ENCODE results near the gene GNG7.

Gene GNG7

DNA sequence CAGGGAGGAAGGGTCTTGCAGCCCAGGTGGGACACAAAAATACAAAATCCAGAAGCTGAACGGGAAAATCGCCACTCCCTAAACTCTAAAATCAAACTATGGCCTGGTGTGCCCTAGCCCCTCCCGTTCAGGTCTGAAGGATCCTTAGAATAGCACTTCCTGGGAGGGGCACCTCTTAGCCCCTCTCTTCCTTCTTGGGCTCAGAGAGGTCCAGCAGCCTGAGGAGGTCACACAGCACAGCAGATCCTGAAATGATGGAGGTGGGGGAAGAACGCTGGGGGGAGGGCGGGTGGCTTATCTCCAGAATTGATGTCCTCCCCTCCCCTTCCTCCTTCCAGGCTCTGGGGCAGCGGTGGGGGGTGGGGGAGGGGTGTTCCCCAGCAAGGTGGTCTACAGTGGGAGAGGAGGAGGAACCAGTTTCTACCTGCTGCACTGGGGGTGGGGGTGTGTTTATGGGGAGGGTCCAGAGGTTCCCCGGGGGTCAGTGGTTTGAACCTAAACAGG is 16.8 kb upstream of the GNG7 start:
- no peak for ATAC-seq
- TF ChIP-seq TCF4 (CRISPR knock-in tag; IDR thresholded peaks at IDR 0.05; ENCODE audit: borderline replicate concordance): no peak
- TF ChIP-seq OSR1 (CRISPR knock-in tag; IDR thresholded peaks at IDR 0.05): no peak
- no peak for TF ChIP-seq ZFP30 (CRISPR knock-in tag; IDR thresholded peaks at IDR 0.05)

DNA sequence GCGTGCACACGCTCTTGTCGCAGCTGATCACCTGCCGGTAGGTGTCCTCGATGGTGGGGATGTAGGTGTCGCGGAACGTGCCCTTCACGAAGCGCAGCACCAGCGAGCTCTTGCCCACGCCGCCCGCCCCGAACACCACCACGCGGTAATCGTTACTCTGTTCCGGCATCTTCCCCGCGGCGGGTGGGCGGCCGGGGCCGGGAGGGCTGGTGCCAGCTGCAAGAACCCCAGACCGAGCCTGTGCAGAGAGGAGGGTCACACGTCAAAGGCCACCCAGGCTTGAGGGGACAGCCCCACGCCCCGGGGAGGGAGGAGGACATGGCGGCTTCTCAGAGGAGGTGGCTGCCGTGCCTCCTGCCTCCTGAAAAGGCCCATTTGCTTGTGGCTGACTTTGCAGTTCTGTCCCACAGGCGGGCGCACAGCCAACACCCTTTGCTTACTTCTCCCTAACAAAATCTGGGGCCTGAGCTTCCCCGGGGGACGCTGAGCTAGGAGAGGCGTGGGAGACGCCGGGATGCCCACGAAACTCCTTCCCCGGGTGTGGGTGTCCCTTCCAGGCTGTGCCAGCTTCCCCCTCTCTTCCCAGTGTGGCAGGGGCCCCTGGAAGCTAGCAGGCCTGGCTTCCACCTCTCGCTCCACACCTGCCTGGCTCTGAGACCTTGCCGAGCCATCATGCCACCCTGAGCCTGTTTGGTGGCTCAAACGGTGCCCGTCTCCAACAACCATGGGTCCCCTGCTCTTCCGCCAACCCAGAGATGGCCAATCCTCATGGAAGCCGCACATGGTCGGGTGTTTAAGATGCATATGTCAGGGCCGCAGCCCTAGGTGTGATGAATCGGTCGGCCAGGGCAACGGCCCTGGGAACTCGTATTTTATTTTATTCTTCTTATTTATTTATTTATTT is 15.4 kb upstream of the GNG7 start:
- ATAC-seq: no peak
- TF ChIP-seq TOX (CRISPR knock-in tag; IDR thresholded peaks at IDR 0.05; ENCODE audit: borderline replicate concordance) (no peak), BACH2 (CRISPR knock-in tag; IDR thresholded peaks at IDR 0.05; ENCODE audit: borderline replicate concordance) (no peak)

DNA sequence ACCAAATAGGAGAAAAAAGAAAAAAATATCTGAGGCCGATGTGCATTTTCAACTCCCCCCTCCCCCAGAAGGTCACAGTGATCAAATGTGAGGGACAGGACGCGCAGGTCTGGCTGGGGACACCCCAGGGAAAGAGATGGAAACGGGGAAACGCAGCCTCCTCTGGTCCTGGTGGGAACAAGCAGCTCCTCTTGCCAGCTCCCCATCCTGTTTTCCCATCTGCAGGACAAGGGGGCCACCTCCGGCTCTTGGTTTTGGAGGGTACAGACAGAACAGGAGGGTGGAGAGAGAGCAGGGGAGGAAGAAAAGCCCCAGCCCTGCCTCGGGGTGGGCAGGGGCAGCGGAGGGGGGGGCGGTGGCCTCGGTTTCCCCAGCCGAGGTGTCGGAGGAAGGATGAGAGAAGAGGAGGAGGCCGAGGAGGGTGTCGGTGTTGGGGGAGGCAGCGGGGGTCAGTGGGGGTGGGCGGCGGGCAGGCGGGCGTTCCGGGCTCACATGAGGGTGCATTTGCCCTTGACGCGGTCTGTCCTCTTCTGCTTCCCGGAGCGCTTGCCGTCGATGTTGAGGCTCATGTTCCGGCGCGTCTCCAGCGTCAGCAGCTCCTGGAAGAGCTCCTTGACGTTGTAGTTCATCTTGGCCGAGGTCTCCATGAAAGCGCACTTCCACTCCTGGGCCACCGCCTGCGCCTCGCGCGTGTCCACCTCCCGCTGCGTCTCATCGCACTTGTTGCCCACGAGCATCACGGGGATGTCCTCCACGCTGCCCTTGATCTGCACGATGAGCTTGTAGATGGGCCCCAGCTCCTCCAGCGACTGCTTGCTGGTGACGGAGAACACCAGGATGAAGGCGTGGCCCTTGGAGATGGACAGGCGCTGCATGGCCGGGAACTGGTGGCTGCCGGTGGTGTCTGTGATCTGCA is 14.5 kb upstream of the GNG7 start:
- TF ChIP-seq TOX (CRISPR knock-in tag; IDR thresholded peaks at IDR 0.05; ENCODE audit: borderline replicate concordance): no peak
- TF ChIP-seq BACH2 (CRISPR knock-in tag; IDR thresholded peaks at IDR 0.05; ENCODE audit: borderline replicate concordance): no peak
- no peak for TF ChIP-seq RARB (CRISPR knock-in tag; IDR thresholded peaks at IDR 0.05)
- no peak for ATAC-seq

DNA sequence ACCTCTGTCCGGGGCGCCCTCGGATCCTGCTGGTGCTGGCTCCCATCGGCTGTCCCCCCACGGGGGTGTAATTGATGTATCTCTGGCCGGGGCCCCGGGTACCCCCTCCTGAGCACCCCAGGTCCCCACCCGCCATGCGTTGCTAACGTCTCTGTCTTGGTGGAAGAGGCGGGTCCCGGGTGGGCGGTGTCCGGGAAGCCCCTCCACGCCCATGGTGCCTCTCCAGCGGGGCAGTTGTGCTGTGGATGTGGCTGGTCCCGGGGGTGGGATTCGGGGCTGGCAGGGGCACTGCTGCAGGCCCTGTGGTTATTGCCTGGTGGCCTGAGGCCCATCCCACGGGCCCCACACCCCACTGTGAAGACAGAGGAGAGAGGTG is 13.8 kb upstream of the GNG7 start:
- TF ChIP-seq ZNF70 (CRISPR knock-in tag; IDR thresholded peaks at IDR 0.05): no peak
- no peak for TF ChIP-seq ZFP30 (CRISPR knock-in tag; IDR thresholded peaks at IDR 0.05)
- TF ChIP-seq, protein P1, sequence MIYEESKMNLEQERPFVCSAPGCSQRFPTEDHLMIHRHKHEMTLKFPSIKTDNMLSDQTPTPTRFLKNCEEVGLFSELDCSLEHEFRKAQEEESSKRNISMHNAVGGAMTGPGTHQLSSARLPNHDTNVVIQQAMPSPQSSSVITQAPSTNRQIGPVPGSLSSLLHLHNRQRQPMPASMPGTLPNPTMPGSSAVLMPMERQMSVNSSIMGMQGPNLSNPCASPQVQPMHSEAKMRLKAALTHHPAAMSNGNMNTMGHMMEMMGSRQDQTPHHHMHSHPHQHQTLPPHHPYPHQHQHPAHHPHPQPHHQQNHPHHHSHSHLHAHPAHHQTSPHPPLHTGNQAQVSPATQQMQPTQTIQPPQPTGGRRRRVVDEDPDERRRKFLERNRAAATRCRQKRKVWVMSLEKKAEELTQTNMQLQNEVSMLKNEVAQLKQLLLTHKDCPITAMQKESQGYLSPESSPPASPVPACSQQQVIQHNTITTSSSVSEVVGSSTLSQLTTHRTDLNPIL (CRISPR knock-in tag; IDR thresholded peaks at IDR 0.05; ENCODE audit: low read depth): no peak
- no peak for TF ChIP-seq ZNF8 (CRISPR knock-in tag; IDR thresholded peaks at IDR 0.05)
- no peak for TF ChIP-seq ZC3H10 (CRISPR knock-in tag; IDR thresholded peaks at IDR 0.05)
- TF ChIP-seq SNAI2 (CRISPR knock-in tag; IDR thresholded peaks at IDR 0.05): no peak
- TF ChIP-seq RARB (CRISPR knock-in tag; IDR thresholded peaks at IDR 0.05): no peak
- TF ChIP-seq, protein P2, sequence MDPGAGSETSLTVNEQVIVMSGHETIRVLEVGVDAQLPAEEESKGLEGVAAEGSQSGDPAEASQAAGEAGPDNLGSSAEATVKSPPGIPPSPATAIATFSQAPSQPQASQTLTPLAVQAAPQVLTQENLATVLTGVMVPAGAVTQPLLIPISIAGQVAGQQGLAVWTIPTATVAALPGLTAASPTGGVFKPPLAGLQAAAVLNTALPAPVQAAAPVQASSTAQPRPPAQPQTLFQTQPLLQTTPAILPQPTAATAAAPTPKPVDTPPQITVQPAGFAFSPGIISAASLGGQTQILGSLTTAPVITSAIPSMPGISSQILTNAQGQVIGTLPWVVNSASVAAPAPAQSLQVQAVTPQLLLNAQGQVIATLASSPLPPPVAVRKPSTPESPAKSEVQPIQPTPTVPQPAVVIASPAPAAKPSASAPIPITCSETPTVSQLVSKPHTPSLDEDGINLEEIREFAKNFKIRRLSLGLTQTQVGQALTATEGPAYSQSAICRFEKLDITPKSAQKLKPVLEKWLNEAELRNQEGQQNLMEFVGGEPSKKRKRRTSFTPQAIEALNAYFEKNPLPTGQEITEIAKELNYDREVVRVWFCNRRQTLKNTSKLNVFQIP (CRISPR knock-in tag; IDR thresholded peaks at IDR 0.05; ENCODE audit: borderline replicate concordance, low read depth): no peak
- no peak for TF ChIP-seq CSDC2 (CRISPR knock-in tag; IDR thresholded peaks at IDR 0.05)
- ATAC-seq: no peak

DNA sequence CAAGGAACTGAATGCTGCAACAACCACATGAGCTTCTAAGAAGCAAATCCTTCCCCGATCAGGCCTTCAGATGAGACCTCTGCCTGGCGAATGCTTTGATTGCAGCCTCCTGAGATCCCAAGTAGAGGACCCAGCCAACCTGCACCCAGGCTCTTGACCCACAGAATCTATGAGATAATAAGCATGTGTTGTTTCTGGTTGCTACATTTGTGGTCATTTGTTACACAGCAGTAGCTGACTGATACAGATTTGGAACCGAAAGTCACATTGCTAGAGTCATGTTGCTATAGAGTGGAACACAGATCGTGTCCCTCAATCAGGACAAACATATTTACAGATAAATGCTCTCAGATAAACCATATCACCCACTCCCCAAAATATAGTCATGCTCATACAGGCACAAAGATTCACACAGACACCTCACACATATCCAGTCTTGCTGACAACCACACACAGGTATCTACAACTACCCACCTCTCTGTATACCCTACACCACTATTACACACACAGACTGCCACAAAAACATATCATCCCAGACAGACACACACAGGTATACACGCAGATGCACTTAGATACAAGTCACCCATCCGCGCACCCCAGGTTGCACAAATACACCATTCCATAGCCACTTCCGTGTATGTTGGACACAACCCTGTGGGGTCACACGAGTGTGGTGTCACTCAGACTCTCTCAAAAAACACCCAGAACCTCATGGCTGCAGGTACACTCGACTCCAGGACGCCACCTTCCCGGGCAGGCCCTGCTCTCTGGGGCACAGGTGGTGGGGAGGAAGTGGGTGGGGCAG is 13.2 kb upstream of the GNG7 start:
- ATAC-seq: no peak
- TF ChIP-seq ZNF70 (CRISPR knock-in tag; IDR thresholded peaks at IDR 0.05): no peak
- TF ChIP-seq, protein P2 (CRISPR knock-in tag; IDR thresholded peaks at IDR 0.05; ENCODE audit: borderline replicate concordance, low read depth): no peak
- no peak for TF ChIP-seq ESRRG (CRISPR knock-in tag; IDR thresholded peaks at IDR 0.05)
- TF ChIP-seq ZNF565 (CRISPR knock-in tag; conservative IDR thresholded peaks at IDR 0.05; ENCODE audit: low read depth): no peak
- TF ChIP-seq ZNF8 (CRISPR knock-in tag; IDR thresholded peaks at IDR 0.05): no peak
- TF ChIP-seq, protein P1 (CRISPR knock-in tag; IDR thresholded peaks at IDR 0.05; ENCODE audit: low read depth): no peak
- TF ChIP-seq TCF4 (CRISPR knock-in tag; IDR thresholded peaks at IDR 0.05; ENCODE audit: borderline replicate concordance): no peak
- no peak for TF ChIP-seq ZFP30 (CRISPR knock-in tag; IDR thresholded peaks at IDR 0.05)
- no peak for TF ChIP-seq TOX (CRISPR knock-in tag; IDR thresholded peaks at IDR 0.05; ENCODE audit: borderline replicate concordance)
- no peak for TF ChIP-seq ZFP3 (CRISPR knock-in tag; IDR thresholded peaks at IDR 0.05)
- TF ChIP-seq ARNTL (CRISPR knock-in tag; IDR thresholded peaks at IDR 0.05; ENCODE audit: borderline replicate concordance, low read depth): no peak
- TF ChIP-seq OSR1 (CRISPR knock-in tag; IDR thresholded peaks at IDR 0.05): no peak
- TF ChIP-seq ISL1 (CRISPR knock-in tag; IDR thresholded peaks at IDR 0.05): no peak
- no peak for TF ChIP-seq RARB (CRISPR knock-in tag; IDR thresholded peaks at IDR 0.05)
